GM18909 (cell line): Measurements from ENCODE around the gene ZNF670.
A peak's percentile ranks its signal among the peaks of the same experiment; 100 is the strongest.

Source experiments
- ATAC-seq: cut with Tn5 transposase; IDR thresholded peaks from one replicate; pipeline ENCODE4 v1.9.1; 2021; ENCODE audit warnings: mild to moderate bottlenecking; ENCODE audit not compliant: unreplicated experiment, poor library complexity

The ZNF670 gene

DNA sequence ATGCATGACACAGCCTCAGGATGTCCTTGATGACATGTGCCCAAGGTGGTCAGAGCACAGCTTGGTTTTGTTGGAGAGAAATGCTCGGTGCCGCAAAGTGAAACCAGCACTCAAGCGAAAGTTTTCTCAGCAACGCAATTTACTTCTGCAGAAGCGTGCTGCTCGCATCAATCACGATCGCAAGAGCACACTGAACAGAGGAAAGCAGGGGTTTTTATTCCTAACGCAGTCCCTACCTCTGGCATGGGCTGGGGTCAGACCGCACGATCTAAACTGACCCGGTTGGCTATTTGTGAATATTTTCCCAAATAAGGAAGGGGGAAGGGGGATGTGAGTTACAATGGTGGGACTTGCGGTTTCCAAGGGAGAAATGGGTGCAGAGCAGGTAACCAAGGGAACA, 26.4 kb upstream of the ZNF670 start:
- ATAC-seq = no peak

DNA sequence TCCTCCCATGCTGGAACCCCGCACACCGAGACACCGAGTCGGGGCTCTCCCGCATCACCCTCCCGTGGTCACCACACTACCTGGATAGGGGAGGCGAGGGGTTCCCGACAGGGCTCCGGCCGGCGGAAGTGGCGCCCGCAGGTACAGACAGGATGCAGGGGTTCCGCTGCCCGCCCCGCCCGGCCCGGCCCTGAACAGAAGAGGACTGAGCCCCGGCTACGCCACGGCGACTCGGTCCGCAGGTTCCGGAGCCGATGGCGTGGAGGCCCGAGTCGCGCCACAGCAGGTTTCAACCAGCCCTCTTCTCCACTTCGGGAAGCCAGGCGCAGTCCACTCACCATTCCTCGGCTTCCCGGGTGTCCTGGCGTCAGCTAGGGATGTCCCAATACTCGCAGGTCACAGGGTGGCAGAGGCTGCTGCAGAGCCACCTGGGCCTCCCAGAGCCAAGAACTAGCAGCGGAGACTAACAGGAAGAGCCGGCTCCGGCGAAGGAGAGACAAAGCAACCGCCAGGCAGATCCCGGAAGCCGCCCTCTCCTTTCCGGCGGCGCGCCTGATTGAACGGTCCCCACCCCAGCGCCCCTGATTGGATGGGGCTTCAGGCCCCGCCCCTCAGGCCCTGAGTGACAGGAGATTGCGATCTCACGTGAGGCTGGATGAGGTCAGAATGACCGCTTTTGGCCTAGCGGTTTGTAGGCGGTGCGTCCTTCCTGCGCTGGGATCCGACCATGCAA, 25.4 kb upstream of the ZNF670 start, which contains the start of gene ZNF669:
Gene ZNF669, minus strand, starts transcription at position 498 of the 733 bp plus-strand sequence. Its CDS starts 157 bp downstream, at position 341.
- ATAC-seq = peak; percentile 99

DNA sequence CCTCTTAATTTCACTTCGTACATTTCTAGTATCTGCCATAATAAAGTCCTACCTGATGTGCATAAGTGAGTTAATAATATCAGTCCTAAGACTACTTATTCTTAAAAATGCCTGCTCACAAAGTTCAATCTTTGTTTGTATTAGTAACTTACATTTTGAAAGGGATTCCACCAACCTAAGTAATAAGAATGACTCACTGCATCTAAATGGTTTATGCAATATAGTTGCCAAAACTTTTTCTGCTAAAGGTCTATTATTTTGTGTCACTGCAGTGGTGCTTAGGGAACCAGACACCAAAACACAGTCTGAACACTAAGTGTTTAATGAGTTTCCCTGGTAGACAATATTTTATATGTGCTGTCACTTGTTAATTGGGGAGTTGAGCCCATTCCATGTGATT, 23.8 kb upstream of the ZNF670 start:
- no peak for ATAC-seq

DNA sequence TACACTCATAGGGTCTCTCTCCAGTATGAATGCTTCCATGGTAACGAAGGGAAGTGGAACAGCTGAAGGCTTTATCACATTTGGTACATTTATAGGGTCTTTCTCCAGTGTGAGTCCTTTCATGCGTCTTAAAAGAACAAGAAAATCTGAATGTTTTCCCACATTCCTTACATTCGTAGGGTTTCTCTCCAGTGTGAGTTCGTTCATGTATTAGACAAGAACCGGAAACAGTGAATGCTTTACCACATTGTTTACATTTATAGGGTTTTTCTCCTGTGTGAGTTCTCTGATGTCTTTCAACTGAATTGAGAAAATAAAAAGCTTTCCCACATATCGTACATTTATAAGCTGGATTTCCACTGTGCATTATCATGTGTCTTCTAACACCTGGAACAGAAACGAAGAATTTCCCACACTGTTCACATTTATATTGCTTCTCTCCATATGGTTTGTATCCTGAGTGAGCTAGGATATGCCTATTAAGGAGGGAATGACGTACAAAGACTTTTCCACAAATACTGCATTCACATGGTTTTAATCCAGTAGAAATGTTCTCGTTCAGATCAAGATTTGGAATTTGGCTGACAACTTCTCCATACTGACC, 22.2 kb upstream of the ZNF670 start:
- no peak for ATAC-seq

DNA sequence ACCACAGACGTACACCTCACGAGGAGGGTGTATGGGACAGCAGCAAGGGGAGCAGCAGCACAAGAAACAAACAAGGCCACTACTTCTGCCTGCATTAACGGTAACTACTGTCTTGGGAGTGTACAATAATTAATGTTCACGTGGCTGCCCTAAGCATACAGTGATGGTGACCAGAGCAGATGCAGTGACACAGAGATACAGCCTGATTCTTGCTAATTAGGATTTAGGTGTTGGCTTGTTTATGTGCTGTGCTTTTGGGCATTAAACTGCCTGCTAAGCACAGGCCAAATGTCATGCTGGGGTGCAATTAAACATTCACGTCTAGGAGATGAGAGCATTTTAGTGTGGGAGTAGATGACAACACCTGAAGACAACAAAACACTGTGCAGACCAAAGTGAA, 18.3 kb upstream of the ZNF670 start:
- ATAC-seq = no peak

DNA sequence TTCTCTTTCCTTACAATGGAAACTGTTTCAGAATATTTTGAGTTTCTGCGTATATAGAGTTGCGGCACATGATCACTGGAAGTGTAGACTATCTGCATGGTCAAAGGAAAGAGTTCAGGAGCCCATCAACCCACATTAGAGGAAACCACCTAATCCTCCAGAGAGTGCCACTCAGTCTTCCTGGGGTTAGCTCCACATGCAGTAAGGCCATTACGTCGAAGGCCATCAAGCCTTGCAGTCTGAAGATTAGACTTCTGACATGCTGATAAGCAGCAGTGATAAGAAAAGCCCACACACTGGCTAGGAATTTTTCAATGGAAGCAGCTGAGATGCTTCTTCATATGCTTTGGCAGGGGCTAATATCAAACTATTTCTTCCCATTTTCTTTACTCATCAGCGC, 17.9 kb upstream of the ZNF670 start:
- ATAC-seq = no peak

DNA sequence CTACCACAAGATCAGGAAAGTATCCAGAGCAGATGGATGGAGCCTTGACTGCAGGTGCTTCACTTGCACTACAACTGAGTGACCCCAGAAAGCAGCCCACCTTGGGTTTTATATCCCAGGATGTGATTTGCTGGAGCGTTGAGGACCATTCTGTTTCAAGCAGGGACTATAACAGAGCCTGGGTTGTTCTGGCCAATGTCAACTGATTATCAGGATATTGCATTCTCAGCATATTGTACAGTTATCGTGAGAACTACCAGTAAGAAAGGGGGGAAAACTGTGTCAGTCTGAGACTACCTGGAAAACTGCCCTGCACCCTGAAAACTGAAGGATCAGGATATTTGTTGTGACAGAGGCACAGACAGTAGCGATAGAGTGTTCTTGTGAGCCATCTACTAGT, 17.5 kb upstream of the ZNF670 start:
- ATAC-seq = no peak

DNA sequence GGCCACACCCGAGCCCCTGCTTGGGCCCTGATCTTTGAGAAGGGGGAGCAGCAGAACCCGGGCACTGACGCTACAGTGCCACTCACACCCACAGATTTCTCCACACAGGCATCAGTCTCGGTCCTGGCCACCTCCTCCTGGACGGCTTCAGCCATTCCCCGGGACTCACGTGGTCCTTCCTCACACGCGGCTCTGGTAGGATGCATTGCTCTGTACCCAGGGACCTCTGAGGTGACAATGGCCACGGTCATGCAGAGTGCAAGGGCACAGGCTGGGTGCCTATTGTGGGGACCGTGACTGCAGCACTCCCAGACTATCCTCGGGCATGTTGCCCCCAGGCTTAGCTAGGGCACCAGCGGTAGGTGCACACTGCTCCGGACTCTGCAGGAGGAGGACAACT, 11.8 kb upstream of the ZNF670 start:
- no peak for ATAC-seq

DNA sequence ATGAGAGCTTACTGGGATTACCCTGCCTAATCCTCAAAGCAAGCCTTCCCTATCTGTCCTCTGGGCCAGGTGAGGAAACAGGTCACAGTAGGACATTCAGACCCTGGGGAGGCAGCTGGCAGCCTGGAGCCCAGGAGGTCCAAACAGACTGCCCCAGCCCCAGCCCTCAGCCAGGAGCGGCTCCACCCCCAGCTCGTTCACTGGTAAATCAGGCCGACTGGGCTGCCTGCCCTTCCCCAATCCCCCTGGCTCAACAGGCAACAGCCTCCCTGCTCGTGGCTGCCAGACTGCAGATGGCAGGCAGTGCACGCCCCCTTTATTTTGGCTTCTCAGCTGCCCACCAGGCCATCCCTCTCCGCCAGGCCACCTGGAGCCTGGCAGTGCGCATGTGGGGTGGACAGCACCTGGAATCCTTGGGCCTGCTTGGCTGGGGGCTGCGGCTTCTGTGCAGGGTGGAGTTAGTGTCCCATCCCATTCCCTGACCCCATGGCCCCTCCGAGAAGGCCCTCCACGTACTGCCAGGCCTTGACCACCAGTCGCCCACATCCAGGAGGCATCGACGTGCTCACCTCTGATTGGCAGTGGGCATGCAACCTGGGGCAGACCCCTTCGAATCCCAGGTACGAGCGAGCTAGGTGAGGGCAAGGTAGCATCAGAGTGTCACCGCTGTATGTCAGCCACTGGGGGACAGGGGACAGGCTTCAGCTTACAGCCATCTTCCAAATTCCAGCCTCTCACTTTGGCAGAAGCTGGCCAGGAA, 11.2 kb upstream of the ZNF670 start:
- ATAC-seq = no peak

DNA sequence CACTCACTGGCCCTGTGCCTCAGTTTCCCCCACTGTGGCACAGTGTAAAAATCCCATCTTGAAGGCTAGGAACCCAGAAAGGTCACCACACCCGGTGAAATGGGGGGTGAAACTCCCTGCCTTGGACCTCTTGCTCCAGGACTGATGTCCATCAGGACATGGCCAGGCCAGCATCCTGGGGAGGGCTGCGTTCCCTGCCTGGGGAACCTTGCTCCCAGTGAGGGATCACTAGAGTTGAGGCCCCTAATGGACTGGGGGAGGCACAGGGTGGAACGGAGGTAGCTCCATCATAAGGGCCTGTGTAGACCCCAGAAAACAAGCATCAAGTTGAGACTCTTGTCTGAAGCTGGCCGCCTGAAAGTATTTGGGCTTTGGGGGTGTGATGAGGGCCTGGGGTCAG, 10.4 kb upstream of the ZNF670 start:
- no peak for ATAC-seq

DNA sequence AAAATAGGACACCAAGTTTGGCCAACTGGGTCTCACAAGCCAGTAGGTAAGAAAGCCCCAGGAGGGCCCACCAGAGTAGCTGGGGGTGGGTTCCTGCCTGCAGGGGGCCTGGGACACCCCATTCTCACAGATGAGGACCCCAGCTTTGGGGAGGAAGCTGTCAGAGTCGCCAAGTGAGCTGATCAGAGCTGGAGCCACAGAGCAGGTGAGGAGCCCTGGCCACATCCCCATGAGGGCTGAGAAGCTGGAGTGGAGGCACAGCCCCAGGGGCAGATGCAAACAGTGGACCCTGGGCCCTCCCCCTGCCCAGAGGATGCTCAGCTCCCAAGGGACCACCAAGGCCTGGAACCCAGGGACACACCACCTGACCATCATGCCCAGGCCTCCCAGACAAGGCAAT, 8.6 kb upstream of the ZNF670 start:
- no peak for ATAC-seq

DNA sequence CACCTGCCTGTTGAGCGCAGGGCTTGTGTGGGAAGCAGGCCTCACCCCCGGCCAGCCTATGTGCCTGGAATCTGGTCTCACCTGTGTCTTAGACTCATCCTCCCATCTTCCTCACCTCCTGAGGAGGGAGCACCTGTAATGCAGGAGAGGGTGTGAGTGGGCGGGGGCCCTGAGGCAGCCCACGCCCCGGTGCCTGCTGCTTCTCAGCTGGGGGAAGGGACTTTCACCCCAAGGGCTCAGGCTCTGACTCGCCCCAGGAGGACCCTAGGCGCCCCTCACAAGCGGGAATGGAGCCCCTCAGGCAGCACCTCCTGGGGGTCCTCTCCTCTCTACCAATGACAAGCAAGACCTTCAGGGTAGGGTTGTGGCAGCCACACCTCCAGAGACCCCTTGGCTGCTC, 6.7 kb upstream of the ZNF670 start:
- no peak for ATAC-seq

DNA sequence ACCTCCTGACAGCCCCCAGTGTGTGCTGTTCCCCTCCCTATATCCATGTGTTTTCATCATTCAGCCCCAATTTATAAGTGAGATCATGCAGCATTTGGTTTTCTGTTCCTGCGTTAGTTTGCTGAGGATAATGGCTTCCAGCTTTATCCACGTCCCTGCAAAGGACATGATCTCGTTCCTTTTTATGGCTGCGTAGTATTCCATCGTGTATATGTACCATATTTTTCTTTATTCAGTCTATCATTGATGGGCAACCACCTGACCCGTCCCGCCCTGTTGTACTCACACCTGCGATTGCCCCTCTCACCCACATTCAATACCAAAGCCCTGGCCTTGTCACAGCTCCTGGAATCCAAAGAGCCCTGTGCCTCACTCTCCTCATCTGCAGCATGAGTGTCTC, 6.2 kb upstream of the ZNF670 start:
- ATAC-seq = no peak

DNA sequence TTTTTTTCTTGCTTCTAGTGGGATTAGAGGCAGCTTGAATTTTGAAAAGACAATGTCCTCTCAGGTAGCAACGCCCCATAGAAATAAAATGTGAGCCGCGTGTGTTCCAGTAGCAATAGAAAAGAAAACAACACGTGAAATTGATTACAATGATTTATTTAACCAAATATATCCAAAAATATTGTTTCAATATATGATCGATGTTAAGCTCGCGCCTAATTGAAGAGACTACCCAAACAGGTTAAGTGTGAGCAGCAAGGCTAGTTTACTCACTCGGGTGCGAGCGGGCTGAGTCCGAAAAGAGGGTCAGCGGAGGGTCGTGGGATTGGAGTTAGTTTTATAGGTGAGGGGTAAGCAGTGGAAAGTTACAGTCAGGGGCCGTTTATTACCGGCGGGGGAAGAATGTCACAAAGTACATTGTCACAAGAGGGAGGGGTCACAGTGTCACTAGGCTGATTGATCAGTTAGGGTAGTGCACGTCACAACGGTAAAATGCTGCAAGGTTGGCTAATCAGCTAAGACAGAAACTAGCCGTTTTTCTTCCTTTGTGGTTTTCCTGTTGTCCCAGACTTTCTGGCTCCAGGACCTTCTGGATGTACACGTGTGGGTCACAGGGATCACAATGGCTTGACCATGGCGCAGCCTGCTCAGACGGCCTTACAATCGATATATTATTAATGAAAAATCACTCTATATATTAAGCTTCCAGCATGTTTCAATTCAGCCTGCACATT, 697 bp upstream of the ZNF670 start:
- ATAC-seq = no peak

DNA sequence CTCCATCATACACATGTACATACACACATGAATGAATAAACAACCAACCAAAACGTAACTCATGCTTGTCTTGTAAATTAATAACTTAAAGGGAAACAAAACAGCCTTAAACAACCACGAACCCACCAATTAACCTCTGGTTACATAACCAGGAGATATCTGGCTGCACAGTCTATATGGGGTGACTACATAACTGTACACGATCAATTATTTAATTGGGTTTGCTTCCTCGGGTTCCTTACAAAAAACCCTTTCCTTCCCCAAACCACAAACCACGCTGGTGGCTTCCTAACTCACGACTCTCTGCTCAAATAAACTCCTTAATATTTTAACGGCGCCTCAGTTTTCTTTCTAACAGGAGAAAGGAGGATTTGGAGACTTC, 744 bp downstream of the ZNF670 start:
- peak; percentile 34 for ATAC-seq

DNA sequence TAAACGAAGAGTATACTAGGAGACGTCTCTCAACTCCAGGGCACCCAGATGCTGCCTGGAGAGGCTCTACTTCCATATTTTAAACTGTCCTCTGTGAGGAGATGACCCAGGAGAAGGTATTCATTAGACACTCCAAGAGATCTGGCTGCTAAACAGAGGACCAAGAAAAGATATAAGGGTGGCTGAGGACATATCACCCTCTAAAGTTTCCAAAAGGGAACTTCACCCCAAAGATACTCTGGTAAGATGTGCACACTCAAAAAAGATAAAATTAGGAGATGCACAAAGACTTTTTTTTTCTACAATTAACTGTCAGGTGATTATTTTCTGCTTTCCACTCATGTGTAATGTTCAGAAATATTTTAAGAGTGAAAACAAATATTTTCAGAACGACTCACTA, 1.4 kb downstream of the ZNF670 start:
- ATAC-seq = no peak

DNA sequence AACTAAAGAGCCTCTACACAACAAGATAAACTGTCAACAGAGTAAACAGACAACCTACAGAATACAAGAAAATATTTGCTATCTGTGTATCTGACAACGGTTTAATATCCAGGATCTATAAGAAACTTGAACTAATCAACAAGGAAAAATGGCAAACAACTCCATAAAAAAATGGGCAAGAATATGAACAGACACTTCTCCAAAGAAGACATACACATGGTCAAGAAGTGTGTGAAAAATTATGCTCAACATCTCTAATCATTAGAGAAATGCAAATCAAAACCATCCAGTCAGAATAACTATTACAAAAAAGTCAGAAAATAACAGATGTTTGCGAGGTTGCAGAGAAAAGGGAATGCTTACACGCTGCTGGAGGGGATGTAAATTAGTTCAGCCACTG, 8.0 kb downstream of the ZNF670 start:
- no peak for ATAC-seq

DNA sequence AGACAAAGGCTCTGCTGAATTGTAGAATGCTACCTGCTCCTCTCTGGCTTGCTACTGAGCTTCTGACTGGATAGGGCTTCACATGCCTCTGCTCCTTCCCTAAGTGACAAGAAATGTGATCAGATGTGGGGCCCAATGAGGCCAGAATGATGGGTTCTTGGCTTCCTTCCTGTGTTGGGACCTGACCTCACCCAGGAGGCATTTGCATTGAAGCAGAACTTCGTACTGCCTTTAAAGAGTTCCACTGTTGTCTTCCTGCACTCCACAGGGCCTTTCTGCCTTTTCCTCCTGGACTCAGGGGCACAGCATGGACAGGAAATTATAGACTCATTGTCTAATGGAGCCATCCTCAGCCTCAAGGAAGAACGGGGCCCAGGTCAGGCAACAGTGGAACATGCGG, 14.3 kb downstream of the ZNF670 start:
- ATAC-seq = no peak

DNA sequence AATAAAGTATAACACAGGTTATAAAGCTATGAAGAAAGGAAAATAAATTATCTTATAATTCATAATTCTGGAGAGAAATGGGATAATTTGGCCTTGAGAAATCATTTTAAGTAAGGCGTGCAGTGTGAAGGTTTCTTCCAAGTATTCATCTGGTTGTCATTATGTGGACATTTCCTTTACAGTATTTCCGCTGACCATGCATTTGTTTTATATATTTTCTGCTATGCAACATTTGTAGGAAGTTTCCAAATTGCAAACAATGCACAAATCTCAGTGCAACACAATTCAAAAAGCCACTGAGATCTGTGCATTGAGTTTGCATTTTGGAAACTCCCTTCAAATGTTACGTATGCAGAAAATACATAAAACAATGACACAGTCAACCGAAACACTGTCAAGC, 17.8 kb downstream of the ZNF670 start:
- no peak for ATAC-seq

DNA sequence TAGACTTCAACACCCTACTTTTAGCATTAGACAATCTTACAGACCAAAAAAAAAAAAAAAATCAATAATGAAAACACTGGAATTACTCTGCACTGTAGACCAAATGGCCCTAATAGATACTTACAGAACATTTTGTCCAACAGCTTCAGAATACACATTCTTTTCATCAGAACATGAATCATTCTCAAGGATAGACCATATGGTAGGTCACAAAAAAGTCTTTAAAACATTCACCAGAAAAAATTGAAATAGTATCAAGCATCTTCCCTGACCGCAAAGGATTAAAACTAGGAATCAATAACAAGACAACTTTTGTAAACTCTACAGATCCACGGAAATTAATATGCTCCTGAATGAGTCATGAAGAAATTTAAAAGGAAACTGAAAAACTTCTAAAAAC, 22.5 kb downstream of the ZNF670 start:
- ATAC-seq = no peak

DNA sequence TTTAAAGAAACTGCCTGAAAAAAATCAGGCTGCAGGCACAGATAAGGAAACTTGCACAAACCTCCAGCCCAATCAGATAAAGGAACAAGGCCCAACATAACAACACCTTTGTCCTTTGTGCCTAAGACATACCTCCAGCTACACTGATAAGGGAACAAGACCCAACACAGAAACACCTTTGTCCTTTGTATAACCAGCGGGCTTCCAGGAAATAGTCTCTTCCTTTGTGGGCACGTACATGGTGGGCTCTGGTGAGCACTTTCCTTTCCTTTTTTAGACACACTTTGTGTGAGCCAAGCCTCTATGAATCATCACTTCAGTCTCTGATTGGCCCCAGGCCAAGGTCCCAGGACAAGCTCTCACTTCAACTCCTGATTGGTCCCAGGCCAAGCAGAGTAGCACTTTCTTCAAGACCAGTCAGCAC, 23.6 kb downstream of the ZNF670 start:
- no peak for ATAC-seq
